Thoracic aorta (tissue), 2 donors: ENCODE results near the gene CD151. TPM values are rescaled to one million over a fixed set of nuclear protein-coding genes. Genes with fewer than 3 reads are reported as not detected.

Source experiments
- ATAC-seq: fragments of 150-250 bp; one replicate; pipeline ENCODE4 v1.8.0; 2017; ENCODE audit warnings: low read depth; ENCODE audit not compliant: insufficient number of reproducible peaks, low FRiP score
- DNase-seq: peaks from one replicate; pipeline ENCODE4 v3.0.0-alpha.2; 2020; ENCODE audit warnings: low spot score
- H3K27ac ChIP-seq, 2 donors: fragments of 200-600 bp; sonication (generic); 1 replicate in 1 of 2; 2 replicates in 1 of 2; pipeline ENCODE4 v1.5.1; 2016; ENCODE audit warnings: mild to moderate bottlenecking in 2 of 2, moderate library complexity in 2 of 2
- H3K27me3 ChIP-seq: fragments of 200-600 bp; sonication (generic); replicated peaks from 2 replicates; pipeline ENCODE4 v1.6.0; 2016; ENCODE audit warnings: mild to moderate bottlenecking; ENCODE audit not compliant: insufficient read depth
- H3K36me3 ChIP-seq: fragments of 200-600 bp; sonication (generic); one replicate; pipeline ENCODE4 v1.5.1; 2016
- H3K4me1 ChIP-seq, 2 donors: fragments of 200-600 bp; sonication (generic); 1 replicate in 1 of 2; 2 replicates in 1 of 2; pipeline versions ENCODE4 v1.5.1 to v1.6.0; 2016; ENCODE audit warnings: low read depth in 2 of 2, mild to moderate bottlenecking in 1 of 2; ENCODE audit not compliant: control insufficient read depth in 1 of 2
- H3K4me3 ChIP-seq: fragments of 200-600 bp; sonication (generic); 2 replicates; pipeline ENCODE4 v1.5.1; 2016; ENCODE audit warnings: mild to moderate bottlenecking
- H3K9me3 ChIP-seq: fragments of 200-600 bp; sonication (generic); 2 replicates; pipeline ENCODE4 v1.5.1; 2016
- CTCF ChIP-seq: fragments of 200-600 bp; sonication (generic); IDR thresholded peaks from one replicate; pipeline ENCODE4 v1.5.1; 2019; ENCODE audit warnings: antibody characterized with exemption
- total RNA-seq, 2 donors: library from RNA; depleted of rRNA; stranded (reverse); fragments of >200 nt; gene quantifications; one replicate each; pipeline versions ENCODE4 v1.1.0 to v1.2.3, GENCODE V29; 2016

The CD151 gene
- total RNA-seq, 2 donors from 2014 or later = 532 to 1,455 TPM

GRCh38 chr11:802693-803466, 29.9 kb upstream of the CD151 start:
- Histone ChIP-seq H3K36me3 (peaks cover 18% of the 10 kb centered on the region), H3K4me1 (peaks cover 9 to 29% of the 10 kb centered on the region in 2 donors), H3K9me3 (no peaks in the 10 kb centered on the region), H3K27me3 (no peaks in the 10 kb centered on the region), H3K27ac (no peak overlapping the region), H3K4me3 (no peak overlapping the region)
- no peak for TF ChIP-seq CTCF
- no peak for DNase-seq
- no peak for ATAC-seq

GRCh38 chr11:803467-803742, 29.3 kb upstream of the CD151 start:
- TF ChIP-seq CTCF = no peak

GRCh38 chr11:803770-804598, 28.8 kb upstream of the CD151 start:
- no peak for ATAC-seq

More at GRCh38 chr11:803467-803742, 29.3 kb upstream of the CD151 start:
- DNase-seq = no peak
- Histone ChIP-seq H3K4me3 (no peak overlapping the region), H3K9me3 (no peaks in the 10 kb centered on the region), H3K4me1 (peaks cover 11 to 31% of the 10 kb centered on the region in 2 donors), H3K27ac (no peak overlapping the region), H3K36me3 (peaks cover 18% of the 10 kb centered on the region), H3K27me3 (no peaks in the 10 kb centered on the region)
- ATAC-seq = no peak

GRCh38 chr11:804599-804964, 28.2 kb upstream of the CD151 start:
- TF ChIP-seq CTCF = no peak
- Histone ChIP-seq H3K27ac (peak overlapping the region; percentile 4 to 90), H3K4me1 (peaks cover 14 to 37% of the 10 kb centered on the region in 2 donors), H3K9me3 (no peaks in the 10 kb centered on the region), H3K4me3 (peak overlapping the region; percentile 81), H3K36me3 (peaks cover 18% of the 10 kb centered on the region), H3K27me3 (no peaks in the 10 kb centered on the region)
- DNase-seq = no peak
- ATAC-seq = no peak

More at GRCh38 chr11:803770-804598, 28.8 kb upstream of the CD151 start:
- Histone ChIP-seq H3K4me1 (peaks cover 14 to 36% of the 10 kb centered on the region in 2 donors), H3K27ac (peak overlapping the region in 1 of 2 donors; percentile 4), H3K4me3 (peak overlapping the region; percentile 81), H3K27me3 (no peaks in the 10 kb centered on the region), H3K36me3 (peaks cover 18% of the 10 kb centered on the region), H3K9me3 (no peaks in the 10 kb centered on the region)
- DNase-seq = no peak
- no peak for TF ChIP-seq CTCF
